ENCODE results near the gene CCR6.
"Not testable (repeated sequence)": the region's sequence is repeated elsewhere in the genome, so short reads cannot be mapped to it uniquely, and the experiment has no call there.

The CCR6 gene

DNA sequence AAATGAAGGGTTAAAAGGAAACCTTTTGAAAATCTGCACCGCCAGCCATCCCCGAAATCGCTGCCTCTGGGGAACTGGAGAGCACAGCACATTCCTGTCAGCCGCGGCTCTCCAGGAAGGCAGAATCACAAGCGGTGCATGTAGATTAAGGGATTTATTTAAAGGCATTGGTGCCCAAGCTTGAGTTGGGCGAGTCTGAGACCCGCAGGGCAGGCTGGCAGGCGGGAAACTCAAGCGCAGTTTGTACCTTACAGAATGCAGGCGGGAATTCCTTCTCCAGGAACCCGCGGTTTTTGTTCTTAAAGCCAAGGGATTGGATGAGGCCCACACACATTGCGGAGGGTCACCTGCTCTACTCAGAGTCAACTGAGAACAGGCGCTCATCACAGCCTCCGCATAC, 24.1 kb downstream of the CCR6 start:
- no peak for DNase-seq

DNA sequence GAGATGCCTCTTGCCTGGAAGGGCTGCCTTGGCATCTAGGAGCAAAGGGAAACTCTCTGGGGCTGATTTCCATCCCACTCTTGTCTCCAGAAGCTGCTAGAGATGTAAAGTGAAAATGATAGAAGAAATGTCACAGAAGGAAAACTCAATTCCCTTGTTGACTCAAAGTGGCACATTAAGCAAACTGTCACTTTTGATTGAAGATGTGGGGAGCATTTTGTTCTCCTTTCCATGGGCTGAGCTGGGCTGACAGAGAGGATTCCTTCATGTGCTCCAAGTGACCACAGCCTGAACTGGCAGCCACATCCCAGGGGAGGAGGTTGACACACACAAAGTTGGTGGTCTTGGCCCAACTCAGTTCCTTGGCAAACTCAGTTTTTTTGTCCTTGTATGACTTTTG, 25.1 kb downstream of the CCR6 start:
- DNase-seq: no peak

GRCh38 chr6:167148997-167149396, 26.1 kb downstream of the CCR6 start:
- no peak for DNase-seq

- DNase-seq: no peak
Measured at GRCh38 chr6:167150941-167151549, 28.1 kb downstream of the CCR6 start.

DNA sequence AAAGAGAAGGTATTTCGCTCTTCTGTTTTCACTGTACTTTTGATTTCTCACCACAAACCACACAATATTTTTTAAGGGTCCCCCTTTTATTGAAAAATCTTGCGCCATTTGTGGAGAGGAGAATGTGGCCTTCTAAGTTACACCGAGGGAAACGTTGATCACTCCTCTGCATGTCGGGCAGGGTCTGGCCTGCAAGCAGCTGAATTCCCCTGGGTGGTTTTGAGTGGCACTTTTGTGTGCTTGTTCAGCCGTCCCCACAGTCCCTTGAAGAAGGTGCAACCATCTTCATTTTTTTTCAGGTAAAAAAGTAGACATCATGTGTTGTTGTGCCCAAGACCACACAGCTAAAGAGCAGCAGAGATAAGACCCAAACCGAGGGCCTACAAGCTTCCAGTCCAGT, 28.8 kb downstream of the CCR6 start:
- DNase-seq: no peak

- DNase-seq: no peak
Measured at GRCh38 chr6:167152862-167153261, 30.0 kb downstream of the CCR6 start.

GRCh38 chr6:167153521-167153959, 30.6 kb downstream of the CCR6 start:
- no peak for DNase-seq

DNA sequence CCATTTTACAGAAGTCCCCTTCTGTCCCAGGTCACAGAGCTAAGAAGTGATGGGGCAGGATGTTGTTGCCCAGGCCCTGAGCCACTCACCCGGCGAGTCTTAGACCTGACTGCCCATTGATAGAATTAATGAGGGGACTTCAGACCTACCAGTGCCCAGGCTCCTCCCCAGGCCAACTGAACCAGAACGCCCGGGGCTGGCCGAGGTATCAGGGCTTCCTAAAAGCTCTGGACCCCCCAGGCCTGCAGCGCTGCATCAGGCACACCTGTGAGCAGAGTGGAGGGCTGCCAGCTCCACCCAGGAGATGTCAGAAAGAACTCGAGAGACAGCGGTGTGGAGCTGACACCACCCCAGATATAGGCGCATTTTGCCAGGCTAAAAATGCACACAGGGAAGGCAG, 31.4 kb downstream of the CCR6 start:
- no peak for DNase-seq

GRCh38 chr6:167154895-167155294, 32.0 kb downstream of the CCR6 start:
- no peak for DNase-seq

- DNase-seq: no peak
Measured at GRCh38 chr6:167157414-167157813, 34.5 kb downstream of the CCR6 start.

GRCh38 chr6:167157863-167158262, 35.0 kb downstream of the CCR6 start, which contains the start of gene GPR31:
GPR31 (minus strand) TSS chr6:167157980; CDS start chr6:167157831, 149 bp downstream.
- no peak for DNase-seq

GRCh38 chr6:167161851-167162467, 39.1 kb downstream of the CCR6 start:
- DNase-seq: no peak

DNA sequence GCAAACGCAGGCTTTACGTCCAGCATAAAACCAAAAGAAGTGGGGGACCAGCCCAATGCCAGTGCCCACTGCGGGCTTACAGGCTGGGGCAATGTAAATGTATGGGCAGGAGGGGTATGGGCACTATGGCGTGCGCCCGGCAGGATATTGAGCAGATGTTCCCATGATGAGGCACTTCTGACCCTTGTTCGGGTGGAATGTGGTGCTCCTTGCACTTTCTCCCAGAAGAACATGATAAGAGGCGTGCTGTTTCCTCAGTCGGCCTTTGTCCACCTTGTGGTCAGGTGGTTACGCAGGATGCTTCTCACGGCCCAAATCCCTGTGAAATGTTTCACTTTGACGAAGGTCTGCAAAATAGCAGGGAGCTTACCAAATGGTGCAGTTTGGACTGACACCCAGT, 39.7 kb downstream of the CCR6 start:
- DNase-seq: no peak

- DNase-seq: no peak
Measured at GRCh38 chr6:167163476-167164011, 40.6 kb downstream of the CCR6 start.

DNA sequence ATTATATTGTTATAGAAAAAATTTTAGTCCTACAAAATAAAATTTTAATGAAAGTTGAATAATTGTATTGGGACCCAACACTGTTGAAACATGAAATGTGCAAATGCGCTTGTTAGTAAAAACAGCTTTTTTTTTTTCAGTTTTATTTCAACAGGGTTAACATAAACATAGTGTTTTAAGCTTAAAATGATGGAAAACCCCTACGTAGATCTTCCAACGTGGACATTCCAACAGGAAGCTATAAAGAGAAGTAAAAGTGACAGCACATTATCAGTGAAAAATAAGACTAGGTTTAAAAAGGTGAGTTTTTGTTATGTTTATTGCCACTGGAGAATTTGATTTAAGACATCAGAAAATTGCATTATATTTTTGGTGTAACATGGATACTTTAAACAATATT, 41.4 kb downstream of the CCR6 start:
- no peak for DNase-seq

GRCh38 chr6:167165858-167166471, 43.1 kb downstream of the CCR6 start:
- DNase-seq: no peak

- DNase-seq: not testable (repeated sequence)
Measured at GRCh38 chr6:167167699-167168098, 44.8 kb downstream of the CCR6 start.

DNA sequence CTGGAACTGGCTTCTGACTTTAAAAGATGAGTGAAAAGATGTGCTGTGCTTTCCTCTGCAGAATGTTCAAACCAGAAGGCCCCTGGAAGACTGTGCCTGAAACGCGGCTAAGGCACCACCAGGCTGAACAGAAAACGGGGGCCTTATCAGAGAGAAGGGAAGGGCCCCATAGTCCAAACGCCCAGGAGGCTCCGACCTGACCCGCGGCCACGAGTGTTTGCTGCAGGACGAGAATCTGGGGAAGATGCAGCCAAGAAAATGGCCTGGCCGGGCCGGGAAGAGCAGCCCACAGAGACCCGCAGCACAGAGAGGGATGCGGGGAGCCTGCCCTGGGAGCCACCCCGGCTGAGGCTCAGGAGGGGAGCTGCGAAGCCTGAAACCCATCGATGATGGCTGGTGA, 45.4 kb downstream of the CCR6 start:
- not testable (repeated sequence) for DNase-seq

DNA sequence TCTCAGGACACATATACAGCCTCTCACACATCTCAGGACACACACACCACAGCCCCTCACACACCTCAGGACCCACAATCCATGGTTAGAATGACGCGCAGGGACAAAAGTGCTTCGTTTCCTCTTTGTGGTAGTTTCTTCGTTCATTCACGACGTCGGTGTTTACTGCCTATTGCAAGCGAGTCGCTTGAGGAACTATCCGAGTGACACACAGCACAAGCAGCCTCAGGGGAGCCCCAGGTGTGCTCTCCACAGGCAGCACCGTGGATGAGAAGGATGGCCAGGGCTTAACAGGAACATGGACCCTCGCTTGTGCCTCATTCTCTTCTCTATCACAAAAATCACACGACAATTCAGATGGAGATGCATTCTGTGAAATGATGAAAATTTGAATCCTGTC, 47.0 kb downstream of the CCR6 start:
- not testable (repeated sequence) for DNase-seq

- DNase-seq: not testable (repeated sequence)
Measured at GRCh38 chr6:167171300-167171699, 48.4 kb downstream of the CCR6 start.

- DNase-seq: not testable (repeated sequence)
Measured at GRCh38 chr6:167172011-167172410, 49.1 kb downstream of the CCR6 start.

- not testable (repeated sequence) for DNase-seq
Measured at GRCh38 chr6:167177271-167177670, 54.4 kb downstream of the CCR6 start.

DNA sequence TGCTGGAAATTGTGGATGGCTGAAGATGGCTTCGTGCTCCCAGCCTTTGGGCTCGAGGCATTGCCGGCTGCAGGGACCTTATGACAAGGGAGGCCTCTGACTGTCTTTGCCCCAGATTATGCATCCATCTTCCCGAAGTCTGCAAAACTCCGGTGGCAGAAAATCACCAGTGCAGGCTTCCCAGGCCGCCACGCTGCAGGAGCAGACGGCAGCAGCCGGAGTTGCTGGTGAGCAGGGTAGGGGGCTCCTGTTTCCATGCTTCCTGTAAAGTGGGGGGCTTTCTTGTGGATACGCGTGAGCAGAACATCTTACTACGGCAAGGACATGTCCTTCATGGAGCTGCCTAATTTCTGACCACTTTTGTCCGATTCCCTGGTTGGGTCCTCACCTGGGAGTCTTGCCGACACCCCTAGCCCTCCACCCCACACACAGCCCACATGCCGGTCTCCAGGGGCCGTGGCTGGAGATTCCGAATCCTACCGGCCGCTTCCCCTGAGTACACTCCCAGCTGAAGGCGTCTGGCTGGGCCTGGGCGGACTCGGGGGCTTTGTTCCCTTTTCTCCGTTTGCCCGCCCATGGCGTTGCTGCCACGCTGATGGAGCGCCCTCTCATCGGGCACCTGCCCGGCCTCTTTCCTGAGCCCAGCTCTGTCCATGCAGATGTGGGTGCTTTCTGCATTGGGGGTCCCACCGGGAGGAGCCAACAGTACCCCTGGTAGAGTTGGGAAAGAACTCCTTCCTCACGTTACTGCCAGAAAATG, 56.2 kb downstream of the CCR6 start:
- DNase-seq: not testable (repeated sequence)

All from amniotic stem cell (primary cell).